ENCODE measurements around the gene GINS1.

The GINS1 gene

GRCh38 chr20:25496165-25496967, 88.9 kb downstream of the GINS1 start:
- DNase-seq, result no peak

- DNase-seq, result no peak
These were observed 89.5 kb downstream of the GINS1 start for GRCh38 chr20:25496968-25497401.

- DNase-seq, result no peak
These were observed 90.3 kb downstream of the GINS1 start for GRCh38 chr20:25497586-25498279.
